GM23248 (cell line): ENCODE data around the gene NOS1AP. TPM values are rescaled to one million over a fixed set of nuclear protein-coding genes. Genes with fewer than 3 reads are reported as not detected.

Experiments
- DNase-seq: peaks from one replicate; pipeline ENCODE4 v3.0.0-alpha.2; 2015
- H2AFZ ChIP-seq: fragments of 200-600 bp; sonication (generic); 2 replicates; pipeline ENCODE4 v1.6.1; 2016; ENCODE audit warnings: antibody characterized with exemption
- H3F3A ChIP-seq: fragments of 200-600 bp; sonication (generic); 2 replicates; pipeline ENCODE4 v1.6.1; 2016; ENCODE audit warnings: mild to moderate bottlenecking, antibody characterized with exemption, mixed run types; ENCODE audit not compliant: insufficient read depth
- H3K27ac ChIP-seq: fragments of 200-600 bp; sonication (generic); 2 replicates; pipeline ENCODE4 v1.5.1; 2016; ENCODE audit warnings: mild to moderate bottlenecking
- H3K27me3 ChIP-seq: fragments of 200-600 bp; sonication (generic); replicated peaks from 2 replicates; pipeline ENCODE4 v1.6.1; 2016; ENCODE audit warnings: mild to moderate bottlenecking; ENCODE audit not compliant: insufficient read depth
- H3K36me3 ChIP-seq: fragments of 200-600 bp; sonication (generic); 2 replicates; pipeline ENCODE4 v1.6.1; 2016; ENCODE audit warnings: low read depth, mild to moderate bottlenecking
- H3K4me1 ChIP-seq: fragments of 200-600 bp; sonication (generic); 2 replicates; pipeline ENCODE4 v1.6.1; 2016; ENCODE audit warnings: mild to moderate bottlenecking; ENCODE audit not compliant: insufficient read depth
- H3K4me2 ChIP-seq: fragments of 200-600 bp; sonication (generic); one replicate; pipeline ENCODE4 v1.6.1; 2016; ENCODE audit warnings: mild to moderate bottlenecking; ENCODE audit not compliant: unreplicated experiment
- H3K4me3 ChIP-seq: fragments of 200-600 bp; sonication (generic); 2 replicates; pipeline ENCODE4 v1.5.1; 2016; ENCODE audit warnings: mild to moderate bottlenecking
- H3K79me2 ChIP-seq: fragments of 200-600 bp; sonication (generic); 2 replicates; pipeline ENCODE4 v1.6.1; 2016; ENCODE audit warnings: mild to moderate bottlenecking; ENCODE audit not compliant: insufficient read depth
- H3K9ac ChIP-seq: fragments of 200-600 bp; sonication (generic); 2 replicates; pipeline ENCODE4 v1.6.1; 2016; ENCODE audit warnings: mild to moderate bottlenecking
- H3K9me2 ChIP-seq: fragments of 200-600 bp; sonication (generic); 2 replicates; pipeline ENCODE4 v1.6.1; 2016; ENCODE audit warnings: mixed run types, mild to moderate bottlenecking, moderate library complexity; ENCODE audit not compliant: insufficient read depth
- H3K9me3 ChIP-seq: fragments of 200-600 bp; sonication (generic); one replicate; pipeline ENCODE4 v1.6.1; 2017; ENCODE audit warnings: low read depth
- H4K20me1 ChIP-seq: fragments of 200-600 bp; sonication (generic); 2 replicates; pipeline ENCODE4 v1.6.0; 2016; ENCODE audit not compliant: insufficient read depth
- EZH2 ChIP-seq: fragments of 200-600 bp; sonication (generic); IDR thresholded peaks from 2 replicates; pipeline ENCODE4 v1.6.1; 2018; ENCODE audit warnings: antibody characterized with exemption, mild to moderate bottlenecking; ENCODE audit not compliant: insufficient read depth, poor library complexity, severe bottlenecking
- EZH2phosphoT487 ChIP-seq: fragments of 200-600 bp; sonication (generic); IDR thresholded peaks from 2 replicates; pipeline ENCODE4 v1.6.1; 2018; ENCODE audit warnings: antibody characterized with exemption, moderate library complexity, mild to moderate bottlenecking, low read depth; ENCODE audit not compliant: insufficient read depth
- WGBS, 2 experiments: methylation state at CpG; one replicate each; pipeline ENCODE4 v1.1.6; 2015 to 2017; ENCODE audit warnings: low lambda C conversion rate in 2 of 2, low coverage in 1 of 2; ENCODE audit errors: missing lambda C conversion rate in 2 of 2; 5-methylcytosine and 5-hydroxymethylcytosine counted together
- in situ Hi-C: fragments of 300-500 bp; cut with MboI; formaldehyde crosslinking; loops from 2 replicates; pipeline ENCODE4 v1.15.0; 2020
- polyA plus RNA-seq: library from polyadenylated mRNA; unstranded; fragments of >200 nt; fragmentation: Nextera tagmentation; extraction: Ambion mirVana; gene quantifications from 2 replicates; pipeline ENCODE4 v1.2.1, GENCODE V29; 2016
- total RNA-seq: library from RNA; depleted of rRNA; stranded (reverse); fragments of >200 nt; shearing (Covaris generic); gene quantifications from 2 replicates; pipeline ENCODE4 v1.2.3, GENCODE V29; 2014

NOS1AP gene
- total and polyA plus RNA-seq, 2 experiments from 2014 or later, result 0.18 TPM; not detected in 1

GRCh38 chr1:162327788-162328165 is 258.3 kb downstream of the NOS1AP start:
- in situ Hi-C loops, result no loop called here
- no peaks in the 10 kb centered on the region for H3K9me2 ChIP-seq
- no peaks in the 10 kb centered on the region for H4K20me1 ChIP-seq
- H3K4me1 ChIP-seq, result peaks cover 8% of the 10 kb centered on the region; the same call in 1 of the 2 replicates
- H3K4me3 ChIP-seq, result no peak overlapping the region
- H3F3A ChIP-seq, result peaks cover 13% of the 10 kb centered on the region; the same call in 1 of the 2 replicates
- peak overlapping the region; percentile 50; the same call in 1 of the 2 replicates for H3K27ac ChIP-seq
- no peak overlapping the region for H3K4me2 ChIP-seq
- H3K79me2 ChIP-seq, result no peaks in the 10 kb centered on the region
- H3K27me3 ChIP-seq, result no peaks in the 10 kb centered on the region; the same call in none of the 2 replicates
- H3K9me3 ChIP-seq, result no peaks in the 10 kb centered on the region
- no peak overlapping the region for H2AFZ ChIP-seq
- DNase-seq, result no peak
- H3K9ac ChIP-seq, result no peak overlapping the region
- H3K36me3 ChIP-seq, result no peaks in the 10 kb centered on the region
- no peak for TF ChIP-seq EZH2
- TF ChIP-seq EZH2phosphoT487, result no peak
- 89 to 100% methylated on average over 1 of the region's 1 CpG for WGBS, 2 experiments

DNA sequence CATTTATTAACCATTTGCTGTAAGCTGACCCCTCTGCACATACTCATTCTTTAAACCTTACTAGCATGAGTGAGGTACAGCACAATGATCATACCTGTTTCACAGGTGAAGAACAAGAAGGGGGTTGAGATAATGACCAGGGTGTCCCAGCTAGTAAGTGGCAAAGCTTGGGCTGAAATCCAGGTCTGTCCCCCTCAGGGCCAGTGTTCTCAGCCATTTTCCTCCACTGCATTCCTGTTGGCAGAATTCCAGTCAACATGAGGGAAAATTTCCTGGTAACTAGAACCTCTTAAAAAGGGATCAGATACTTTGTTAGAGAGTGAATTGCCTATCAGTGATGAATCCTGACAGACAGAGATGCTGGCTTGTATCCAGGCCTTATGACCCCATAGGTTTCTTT is 259.0 kb downstream of the NOS1AP start:
- Histone ChIP-seq H3K4me2 (no peak overlapping the region), H3K4me1 (peaks cover 8% of the 10 kb centered on the region; the same call in 1 of the 2 replicates), H3K9ac (no peak overlapping the region), H3K36me3 (no peaks in the 10 kb centered on the region), H3K27me3 (no peaks in the 10 kb centered on the region; the same call in none of the 2 replicates), H3K27ac (no peak overlapping the region), H3F3A (peaks cover 13% of the 10 kb centered on the region; the same call in 1 of the 2 replicates), H3K9me2 (no peaks in the 10 kb centered on the region), H3K4me3 (no peak overlapping the region), H2AFZ (no peak overlapping the region), H3K79me2 (no peaks in the 10 kb centered on the region), H3K9me3 (no peaks in the 10 kb centered on the region), H4K20me1 (no peaks in the 10 kb centered on the region)
- no peak for DNase-seq
- no peak for TF ChIP-seq EZH2phosphoT487
- no peak for TF ChIP-seq EZH2
- in situ Hi-C loops, result no loop called here

DNA sequence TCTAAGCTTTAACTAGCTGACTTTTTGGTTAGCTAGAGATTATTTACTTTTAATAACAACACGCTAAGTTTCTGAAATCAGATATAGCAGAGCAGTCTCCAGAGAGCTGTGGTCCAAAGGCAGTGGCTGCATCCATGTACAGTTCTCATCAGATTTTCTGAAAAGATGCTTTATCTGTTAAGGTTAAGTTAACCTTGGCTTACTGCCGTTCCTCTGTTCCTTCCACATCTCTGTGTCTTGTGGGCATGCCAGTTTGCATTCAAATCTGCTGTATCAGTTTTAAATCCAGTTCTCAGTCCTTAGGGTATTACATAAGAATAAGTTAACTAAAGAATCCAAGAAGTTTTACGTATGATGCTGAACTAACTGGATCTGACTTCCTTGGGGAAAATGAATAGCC is 260.3 kb downstream of the NOS1AP start:
- no peaks in the 10 kb centered on the region for H3K36me3 ChIP-seq
- H3K9me2 ChIP-seq, result no peaks in the 10 kb centered on the region
- TF ChIP-seq EZH2 (no peak), EZH2phosphoT487 (no peak)
- in situ Hi-C loops, result no loop called here
- DNase-seq, result no peak
- H3K9me3 ChIP-seq, result no peaks in the 10 kb centered on the region
- H3K9ac ChIP-seq, result no peak overlapping the region
- 38 to 45% methylated on average over 3 of the region's 3 CpGs for WGBS, 2 experiments
- peaks cover 13% of the 10 kb centered on the region; the same call in 1 of the 2 replicates for H3F3A ChIP-seq
- no peak overlapping the region for H3K4me3 ChIP-seq
- no peak overlapping the region for H3K27ac ChIP-seq
- no peaks in the 10 kb centered on the region for H3K79me2 ChIP-seq
- H4K20me1 ChIP-seq, result no peaks in the 10 kb centered on the region
- no peak overlapping the region for H2AFZ ChIP-seq
- no peaks in the 10 kb centered on the region for H3K27me3 ChIP-seq
- no peak overlapping the region for H3K4me2 ChIP-seq
- peaks cover 8% of the 10 kb centered on the region; the same call in 1 of the 2 replicates for H3K4me1 ChIP-seq

- no peak overlapping the region for H3K4me2 ChIP-seq
- H3K27ac ChIP-seq, result no peak overlapping the region
- H3K9ac ChIP-seq, result no peak overlapping the region
- H3K36me3 ChIP-seq, result no peaks in the 10 kb centered on the region
- in situ Hi-C loops, result no loop called here
- H3K4me3 ChIP-seq, result no peak overlapping the region
- H4K20me1 ChIP-seq, result no peaks in the 10 kb centered on the region
- H3K9me2 ChIP-seq, result no peaks in the 10 kb centered on the region
- H2AFZ ChIP-seq, result no peak overlapping the region
- no peak for DNase-seq
- H3K9me3 ChIP-seq, result no peaks in the 10 kb centered on the region
- H3K79me2 ChIP-seq, result no peaks in the 10 kb centered on the region
- no peaks in the 10 kb centered on the region for H3F3A ChIP-seq
- TF ChIP-seq EZH2phosphoT487 (no peak), EZH2 (no peak)
- 0 out of 2 replicates have a peak, but pooled peaks cover 7% of the 10 kb centered on the region for H3K27me3 ChIP-seq
- no peaks in the 10 kb centered on the region for H3K4me1 ChIP-seq
Measured at GRCh38 chr1:162333991-162334390, 264.5 kb downstream of the NOS1AP start.

- DNase-seq, result no peak
- 76% methylated on average over 5 of the region's 5 CpGs for WGBS, 2 experiments
- Histone ChIP-seq H3K36me3 (no peaks in the 10 kb centered on the region), H4K20me1 (no peaks in the 10 kb centered on the region), H3K4me2 (no peak overlapping the region), H3K9me2 (no peaks in the 10 kb centered on the region), H3K79me2 (no peaks in the 10 kb centered on the region), H3K4me3 (no peak overlapping the region), H3K27me3 (0 out of 2 replicates have a peak, but pooled peaks cover 7% of the 10 kb centered on the region), H3K4me1 (no peaks in the 10 kb centered on the region), H3F3A (no peaks in the 10 kb centered on the region), H3K27ac (no peak overlapping the region), H2AFZ (no peak overlapping the region), H3K9me3 (no peaks in the 10 kb centered on the region), H3K9ac (no peak overlapping the region)
- TF ChIP-seq EZH2phosphoT487, result no peak
- no peak for TF ChIP-seq EZH2
- in situ Hi-C loops, result no loop called here
Measured at GRCh38 chr1:162335126-162335525, 265.6 kb downstream of the NOS1AP start.
